Measurements from ENCODE around the gene IGFBP2.

GRCh38 chr2:216689397-216689796 is 56.2 kb downstream of the IGFBP2 start:
- no peak for TF ChIP-seq POLR2AphosphoS5 (IDR thresholded peaks at IDR 0.05)
- TF ChIP-seq, protein P1, sequence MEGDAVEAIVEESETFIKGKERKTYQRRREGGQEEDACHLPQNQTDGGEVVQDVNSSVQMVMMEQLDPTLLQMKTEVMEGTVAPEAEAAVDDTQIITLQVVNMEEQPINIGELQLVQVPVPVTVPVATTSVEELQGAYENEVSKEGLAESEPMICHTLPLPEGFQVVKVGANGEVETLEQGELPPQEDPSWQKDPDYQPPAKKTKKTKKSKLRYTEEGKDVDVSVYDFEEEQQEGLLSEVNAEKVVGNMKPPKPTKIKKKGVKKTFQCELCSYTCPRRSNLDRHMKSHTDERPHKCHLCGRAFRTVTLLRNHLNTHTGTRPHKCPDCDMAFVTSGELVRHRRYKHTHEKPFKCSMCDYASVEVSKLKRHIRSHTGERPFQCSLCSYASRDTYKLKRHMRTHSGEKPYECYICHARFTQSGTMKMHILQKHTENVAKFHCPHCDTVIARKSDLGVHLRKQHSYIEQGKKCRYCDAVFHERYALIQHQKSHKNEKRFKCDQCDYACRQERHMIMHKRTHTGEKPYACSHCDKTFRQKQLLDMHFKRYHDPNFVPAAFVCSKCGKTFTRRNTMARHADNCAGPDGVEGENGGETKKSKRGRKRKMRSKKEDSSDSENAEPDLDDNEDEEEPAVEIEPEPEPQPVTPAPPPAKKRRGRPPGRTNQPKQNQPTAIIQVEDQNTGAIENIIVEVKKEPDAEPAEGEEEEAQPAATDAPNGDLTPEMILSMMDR (IDR thresholded peaks at IDR 0.05 in 8 of 11, conservative IDR thresholded peaks at IDR 0.05 in 3 of 11), result no peak

All from spleen (tissue), 7 donors.